GM10266 (cell line): Measurements from ENCODE around the gene IRX3.
"Not testable (repeated sequence)": the region's sequence is repeated elsewhere in the genome, so short reads cannot be mapped to it uniquely, and the experiment has no call there.

ENCODE experiments used
- DNase-seq: peaks from one replicate; pipeline ENCODE4 v3.0.0; 2012; ENCODE audit errors: extremely low spot score
- CTCF ChIP-seq: IDR thresholded peaks from 2 replicates; pipeline ENCODE4 v1.5.1; 2012; ENCODE audit warnings: mild to moderate bottlenecking, low read depth; ENCODE audit not compliant: control insufficient read depth, insufficient read depth; ENCODE audit errors: missing control alignments

The IRX3 gene

GRCh38 chr16:54253118-54253517, 33.5 kb downstream of the IRX3 start:
- no peak for DNase-seq
- TF ChIP-seq CTCF: no peak

GRCh38 chr16:54248863-54249710, 37.5 kb downstream of the IRX3 start:
- no peak for TF ChIP-seq CTCF
- DNase-seq: no peak

- not testable (repeated sequence) for DNase-seq
Observed at GRCh38 chr16:54247705-54248104, 38.9 kb downstream of the IRX3 start.

- TF ChIP-seq CTCF: no peak
- no peak for DNase-seq
Observed at GRCh38 chr16:54246454-54246821, 40.1 kb downstream of the IRX3 start.

GRCh38 chr16:54245788-54246453, 40.7 kb downstream of the IRX3 start:
- no peak for TF ChIP-seq CTCF
- DNase-seq: no peak

GRCh38 chr16:54244061-54244886, 42.3 kb downstream of the IRX3 start:
- no peak for TF ChIP-seq CTCF
- DNase-seq: no peak

- DNase-seq: no peak
- TF ChIP-seq CTCF: no peak
Observed at GRCh38 chr16:54243202-54243601, 43.4 kb downstream of the IRX3 start.
